ENCODE data around the gene NPAS4. TPM values are rescaled to one million over a fixed set of nuclear protein-coding genes. Genes with fewer than 3 reads are reported as not detected.
"Not testable (repeated sequence)": the region's sequence is repeated elsewhere in the genome, so short reads cannot be mapped to it uniquely, and the experiment has no call there.

The NPAS4 gene
- total RNA-seq, result under 1 TPM in 1 of 4 donors, not detected in 3; 0.38 TPM

GRCh38 chr11:66420671-66421476, at the start of gene NPAS4:
Gene NPAS4 (plus strand): TSS chr11:66421035. CDS start chr11:66421180, 145 bp downstream.
- DNase-seq, result no peak
- Histone ChIP-seq H3K36me3 (peaks cover 0 to 10% (median 0%) of the 10 kb centered on the region in 3 donors), H3K4me1 (peaks cover 0 to 38% (median 6%) of the 10 kb centered on the region in 3 donors), H3K27ac (no peak within 1 kb of the TSS), H3K9me3 (no peaks in the 10 kb centered on the region), H3K4me3 (no peak within 1 kb of the TSS), H3K27me3 (peaks cover 0 to 40% (median 1%) of the 10 kb centered on the region in 4 donors)
- TF ChIP-seq POLR2A (IDR thresholded peaks at IDR 0.05), result no peak
- TF ChIP-seq, protein P1, sequence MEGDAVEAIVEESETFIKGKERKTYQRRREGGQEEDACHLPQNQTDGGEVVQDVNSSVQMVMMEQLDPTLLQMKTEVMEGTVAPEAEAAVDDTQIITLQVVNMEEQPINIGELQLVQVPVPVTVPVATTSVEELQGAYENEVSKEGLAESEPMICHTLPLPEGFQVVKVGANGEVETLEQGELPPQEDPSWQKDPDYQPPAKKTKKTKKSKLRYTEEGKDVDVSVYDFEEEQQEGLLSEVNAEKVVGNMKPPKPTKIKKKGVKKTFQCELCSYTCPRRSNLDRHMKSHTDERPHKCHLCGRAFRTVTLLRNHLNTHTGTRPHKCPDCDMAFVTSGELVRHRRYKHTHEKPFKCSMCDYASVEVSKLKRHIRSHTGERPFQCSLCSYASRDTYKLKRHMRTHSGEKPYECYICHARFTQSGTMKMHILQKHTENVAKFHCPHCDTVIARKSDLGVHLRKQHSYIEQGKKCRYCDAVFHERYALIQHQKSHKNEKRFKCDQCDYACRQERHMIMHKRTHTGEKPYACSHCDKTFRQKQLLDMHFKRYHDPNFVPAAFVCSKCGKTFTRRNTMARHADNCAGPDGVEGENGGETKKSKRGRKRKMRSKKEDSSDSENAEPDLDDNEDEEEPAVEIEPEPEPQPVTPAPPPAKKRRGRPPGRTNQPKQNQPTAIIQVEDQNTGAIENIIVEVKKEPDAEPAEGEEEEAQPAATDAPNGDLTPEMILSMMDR (IDR thresholded peaks at IDR 0.05), result no peak
- WGBS, 2 donors, result 12 to 15% methylated on average over 11 to 30 of the region's 71 CpGs
- intact Hi-C loops (cut with DNase I), result no loop called here

GRCh38 chr11:66371627-66372415, 49.0 kb upstream of the NPAS4 start, which contains the start of gene SLC29A2:
Gene SLC29A2 (minus strand): TSS chr11:66371760. CDS start chr11:66371591, 169 bp downstream.
- no peak for DNase-seq
- intact Hi-C loops (cut with DNase I), result no loop called here
- TF ChIP-seq, protein P1 (IDR thresholded peaks at IDR 0.05), result no peak
- TF ChIP-seq POLR2A (IDR thresholded peaks at IDR 0.05), result no peak
- Histone ChIP-seq H3K4me3 (peak within 1 kb of the TSS; percentile 77 to 88 (median 82)), H3K27me3 (peaks cover 0 to 27% (median 0%) of the 10 kb centered on the region in 4 donors), H3K4me1 (peaks cover 4 to 42% (median 9%) of the 10 kb centered on the region in 3 donors), H3K9me3 (no peaks in the 10 kb centered on the region), H3K27ac (peak within 1 kb of the TSS; percentile 81 to 83 (median 82)), H3K36me3 (peaks cover 0 to 9% (median 0%) of the 10 kb centered on the region in 3 donors)
- 0 to 1% methylated on average over 7 to 9 of the region's 72 CpGs for WGBS, 2 donors

DNA sequence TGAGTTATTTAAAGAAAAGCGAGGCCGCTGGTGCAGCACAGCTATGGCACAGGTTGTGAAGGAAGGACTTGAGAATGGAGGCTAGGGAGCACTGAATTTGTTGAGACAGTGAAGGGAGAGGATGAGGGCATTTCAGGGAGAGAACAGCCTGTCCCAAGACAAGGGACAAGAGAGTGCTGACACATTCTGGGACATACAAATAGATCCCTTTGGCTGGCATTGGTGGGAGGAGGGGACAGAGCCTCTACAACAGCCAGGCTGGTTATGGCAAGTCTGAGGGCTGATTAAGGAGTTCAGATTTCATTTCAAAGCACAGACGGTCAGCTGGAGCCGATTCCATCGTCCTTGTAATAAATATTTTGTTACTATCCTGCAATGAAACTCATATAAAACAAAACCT, 47.6 kb upstream of the NPAS4 start:
- no peaks in the 10 kb centered on the region for H3K9me3 ChIP-seq
- no peak overlapping the region for H3K27ac ChIP-seq
- 40 to 48% methylated on average over 5 of the region's 5 CpGs for WGBS, 2 donors
- no peak for DNase-seq
- peaks cover 0 to 36% (median 0%) of the 10 kb centered on the region in 4 donors for H3K27me3 ChIP-seq
- no peak overlapping the region for H3K4me3 ChIP-seq
- H3K4me1 ChIP-seq, result peaks cover 4 to 42% (median 9%) of the 10 kb centered on the region in 3 donors
- peaks cover 0 to 9% (median 0%) of the 10 kb centered on the region in 3 donors for H3K36me3 ChIP-seq
- intact Hi-C loops (cut with DNase I), result no loop called here
- no peak for TF ChIP-seq POLR2A (IDR thresholded peaks at IDR 0.05)
- TF ChIP-seq, protein P1 (IDR thresholded peaks at IDR 0.05), result no peak

DNA sequence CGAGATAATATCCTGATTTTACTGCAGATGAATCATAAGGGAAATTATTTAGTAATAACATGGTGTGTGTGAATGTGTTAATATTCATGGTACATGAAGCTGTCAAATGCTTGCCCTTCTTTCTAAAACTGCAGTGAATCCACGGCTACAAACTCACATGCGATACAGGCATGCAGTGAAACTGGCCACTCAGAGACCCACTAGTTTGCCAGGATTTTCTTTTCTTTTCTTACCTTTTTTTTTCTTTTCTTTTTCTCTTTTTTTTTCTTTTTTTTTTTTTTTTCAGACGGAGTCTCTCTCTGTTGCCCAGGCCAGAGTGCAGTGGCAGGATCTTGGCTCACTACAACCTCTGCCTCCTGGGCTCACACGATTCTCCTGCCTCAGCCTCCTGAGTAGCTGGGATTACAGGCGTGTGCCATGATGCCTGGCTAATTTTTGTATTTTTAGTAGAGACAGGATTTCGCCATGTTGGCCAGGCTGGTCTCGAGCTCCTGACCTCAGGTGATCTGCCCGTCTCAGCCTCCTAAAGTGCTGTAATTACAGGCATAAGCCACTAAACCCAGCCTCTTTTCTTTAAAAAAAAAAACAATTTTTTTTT, 47.0 kb upstream of the NPAS4 start:
- H3K36me3 ChIP-seq; H3K4me3 ChIP-seq; DNase-seq; H3K9me3 ChIP-seq; intact Hi-C loops (cut with DNase I); H3K27ac ChIP-seq: not testable (repeated sequence)
- Histone ChIP-seq H3K27me3 (peaks cover 0 to 36% (median 0%) of the 10 kb centered on the region in 4 donors), H3K4me1 (peaks cover 4 to 42% (median 9%) of the 10 kb centered on the region in 3 donors)
- WGBS, 2 donors, result 69 to 70% methylated on average over 4 to 7 of the region's 9 CpGs

GRCh38 chr11:66380264-66380663, 40.6 kb upstream of the NPAS4 start:
- intact Hi-C loops (cut with DNase I); DNase-seq; H3K36me3 ChIP-seq; H3K4me1 ChIP-seq; H3K27ac ChIP-seq; H3K9me3 ChIP-seq; H3K4me3 ChIP-seq: not testable (repeated sequence)
- WGBS, 2 donors, result 10 to 14% methylated on average over 7 of the region's 7 CpGs
- peaks cover 0 to 33% (median 0%) of the 10 kb centered on the region in 4 donors for H3K27me3 ChIP-seq

- Histone ChIP-seq H3K27me3 (peaks cover 0 to 18% (median 0%) of the 10 kb centered on the region in 4 donors), H3K4me1 (peaks cover 0 to 15% (median 8%) of the 10 kb centered on the region in 3 donors)
- H3K36me3 ChIP-seq; H3K27ac ChIP-seq; DNase-seq; H3K9me3 ChIP-seq; intact Hi-C loops (cut with DNase I); H3K4me3 ChIP-seq: not testable (repeated sequence)
- WGBS, 2 donors, result 51 to 94% methylated on average over 2 to 12 of the region's 13 CpGs
These were observed 36.5 kb upstream of the NPAS4 start for GRCh38 chr11:66384316-66384715.

Measured in esophagus squamous epithelium (tissue), 5 donors.